Measurements from ENCODE around the gene KRTAP4-3.

KRTAP4-3 gene

GRCh38 chr17:41185001-41185400 lies 17.0 kb upstream of the KRTAP4-3 start:
- Histone ChIP-seq H3K79me2 (no peaks in the 10 kb centered on the region), H2AFZ (no peak overlapping the region), H3K27ac (no peak overlapping the region), H3K4me1 (no peaks in the 10 kb centered on the region), H3K27me3 (ENCODE audit: control insufficient read depth, insufficient read depth, low read length) (no peaks in the 10 kb centered on the region), H3K4me3 (ENCODE audit: low read depth, low read length) (no peak overlapping the region), H3K9ac (no peak overlapping the region), H3K4me2 (ENCODE audit: low read length) (no peak overlapping the region), H3K36me3 (ENCODE audit: control insufficient read depth, insufficient read depth, low read length) (no peaks in the 10 kb centered on the region), H3K9me3 (ENCODE audit: control insufficient read depth, low read length) (no peaks in the 10 kb centered on the region)
- TF ChIP-seq, protein P1, sequence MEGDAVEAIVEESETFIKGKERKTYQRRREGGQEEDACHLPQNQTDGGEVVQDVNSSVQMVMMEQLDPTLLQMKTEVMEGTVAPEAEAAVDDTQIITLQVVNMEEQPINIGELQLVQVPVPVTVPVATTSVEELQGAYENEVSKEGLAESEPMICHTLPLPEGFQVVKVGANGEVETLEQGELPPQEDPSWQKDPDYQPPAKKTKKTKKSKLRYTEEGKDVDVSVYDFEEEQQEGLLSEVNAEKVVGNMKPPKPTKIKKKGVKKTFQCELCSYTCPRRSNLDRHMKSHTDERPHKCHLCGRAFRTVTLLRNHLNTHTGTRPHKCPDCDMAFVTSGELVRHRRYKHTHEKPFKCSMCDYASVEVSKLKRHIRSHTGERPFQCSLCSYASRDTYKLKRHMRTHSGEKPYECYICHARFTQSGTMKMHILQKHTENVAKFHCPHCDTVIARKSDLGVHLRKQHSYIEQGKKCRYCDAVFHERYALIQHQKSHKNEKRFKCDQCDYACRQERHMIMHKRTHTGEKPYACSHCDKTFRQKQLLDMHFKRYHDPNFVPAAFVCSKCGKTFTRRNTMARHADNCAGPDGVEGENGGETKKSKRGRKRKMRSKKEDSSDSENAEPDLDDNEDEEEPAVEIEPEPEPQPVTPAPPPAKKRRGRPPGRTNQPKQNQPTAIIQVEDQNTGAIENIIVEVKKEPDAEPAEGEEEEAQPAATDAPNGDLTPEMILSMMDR (IDR thresholded peaks at IDR 0.05), result no peak

DNA sequence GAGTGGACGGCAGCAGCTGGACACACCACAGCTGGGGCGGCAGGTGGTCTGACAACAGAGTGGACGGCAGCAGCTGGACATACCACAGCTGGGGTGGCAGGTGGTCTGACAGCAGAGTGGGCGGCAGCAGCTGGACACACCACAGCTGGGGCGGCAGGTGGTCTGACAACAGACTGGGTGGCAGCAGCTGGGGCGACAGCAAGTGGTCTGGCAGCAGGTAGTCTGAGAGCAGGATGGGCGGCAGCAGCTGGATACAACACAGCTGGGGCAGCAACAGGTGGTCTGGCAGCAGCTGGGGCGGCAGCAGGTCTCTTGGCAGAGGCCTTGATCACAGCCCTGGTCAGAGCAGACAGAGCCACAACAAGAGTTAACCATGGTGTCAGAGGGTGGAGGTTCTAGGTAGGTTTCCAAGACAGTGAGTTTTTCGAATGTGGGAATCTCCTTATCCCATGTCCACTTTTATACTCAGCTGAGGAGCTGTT lies 16.5 kb upstream of the KRTAP4-3 start, which contains the start of gene KRTAP4-1:
TSS of gene KRTAP4-1 (minus strand) at position 432 of the 482 bp plus-strand sequence. CDS start at position 375, 57 bp downstream.
- TF ChIP-seq, protein P1 (IDR thresholded peaks at IDR 0.05), result no peak
- Histone ChIP-seq H3K4me2 (ENCODE audit: low read length) (no peak within 1 kb of the TSS), H3K4me3 (ENCODE audit: low read depth, low read length) (no peak within 1 kb of the TSS), H3K27me3 (ENCODE audit: control insufficient read depth, insufficient read depth, low read length) (no peaks in the 10 kb centered on the region), H3K9me3 (ENCODE audit: control insufficient read depth, low read length) (no peaks in the 10 kb centered on the region), H2AFZ (no peak within 1 kb of the TSS), H3K9ac (no peak within 1 kb of the TSS), H3K79me2 (no peaks in the 10 kb centered on the region), H3K36me3 (ENCODE audit: control insufficient read depth, insufficient read depth, low read length) (no peaks in the 10 kb centered on the region), H3K4me1 (no peaks in the 10 kb centered on the region), H3K27ac (no peak within 1 kb of the TSS)

DNA sequence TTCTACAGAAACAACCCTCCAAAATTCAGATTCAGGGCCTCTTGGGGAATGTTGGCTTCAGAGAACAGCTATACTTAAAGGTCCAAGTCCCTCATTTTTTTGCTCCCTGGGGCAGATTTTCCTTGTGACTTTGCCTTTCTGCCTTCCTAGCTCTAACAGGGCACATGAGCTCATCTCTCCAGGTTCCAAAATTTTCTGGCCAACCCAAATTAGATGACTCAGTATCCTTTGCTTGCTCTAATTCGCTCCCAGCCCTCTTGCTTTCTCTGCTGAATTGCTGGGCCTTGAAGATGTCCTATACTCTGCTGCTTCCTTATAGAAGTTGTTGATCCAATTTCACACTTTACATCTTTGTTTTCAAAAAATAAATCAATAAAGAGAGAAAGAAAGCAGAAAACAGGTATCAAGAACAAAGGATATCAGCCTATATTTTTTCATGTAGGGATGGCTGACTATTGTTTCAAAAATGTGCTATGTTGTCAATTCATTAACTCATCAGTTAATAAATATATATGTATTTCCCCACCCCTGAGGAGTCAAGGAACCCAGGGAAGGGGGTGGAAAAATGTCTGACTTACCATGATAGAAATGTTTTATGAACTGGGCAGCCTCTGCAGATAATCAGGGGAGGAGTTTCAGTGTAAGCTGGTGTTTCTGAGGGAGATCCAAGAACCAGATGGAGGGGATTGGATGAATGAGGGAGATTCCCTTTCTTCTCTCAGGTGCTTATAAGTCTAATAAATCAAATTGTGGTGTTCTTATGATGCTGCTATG lies 11.0 kb upstream of the KRTAP4-3 start:
- H3K36me3 ChIP-seq (ENCODE audit: control insufficient read depth, insufficient read depth, low read length), result no peaks in the 10 kb centered on the region
- H3K9ac ChIP-seq, result no peak overlapping the region
- no peak overlapping the region for H3K4me2 ChIP-seq (ENCODE audit: low read length)
- no peak overlapping the region for H3K4me3 ChIP-seq (ENCODE audit: low read depth, low read length)
- H2AFZ ChIP-seq, result no peak overlapping the region
- no peaks in the 10 kb centered on the region for H3K79me2 ChIP-seq
- no peaks in the 10 kb centered on the region for H3K27me3 ChIP-seq (ENCODE audit: control insufficient read depth, insufficient read depth, low read length)
- TF ChIP-seq, protein P1 (IDR thresholded peaks at IDR 0.05), result no peak
- no peaks in the 10 kb centered on the region for H3K4me1 ChIP-seq
- no peak overlapping the region for H3K27ac ChIP-seq
- H3K9me3 ChIP-seq (ENCODE audit: control insufficient read depth, low read length), result no peaks in the 10 kb centered on the region

- H3K27me3 ChIP-seq (ENCODE audit: control insufficient read depth, insufficient read depth, low read length), result no peaks in the 10 kb centered on the region
- H3K9ac ChIP-seq, result no peak overlapping the region
- H3K4me2 ChIP-seq (ENCODE audit: low read length), result no peak overlapping the region
- no peaks in the 10 kb centered on the region for H3K9me3 ChIP-seq (ENCODE audit: control insufficient read depth, low read length)
- TF ChIP-seq, protein P1 (IDR thresholded peaks at IDR 0.05), result no peak
- no peaks in the 10 kb centered on the region for H3K4me1 ChIP-seq
- H2AFZ ChIP-seq, result no peak overlapping the region
- H3K36me3 ChIP-seq (ENCODE audit: control insufficient read depth, insufficient read depth, low read length), result no peaks in the 10 kb centered on the region
- no peak overlapping the region for H3K4me3 ChIP-seq (ENCODE audit: low read depth, low read length)
- no peaks in the 10 kb centered on the region for H3K79me2 ChIP-seq
- H3K27ac ChIP-seq, result no peak overlapping the region
These were observed 10.3 kb upstream of the KRTAP4-3 start for GRCh38 chr17:41178341-41178740.
